ENCODE measurements around the gene AK5. TPM values are rescaled to one million over a fixed set of nuclear protein-coding genes. Genes with fewer than 3 reads are reported as not detected.

Gene AK5
- total RNA-seq, 1 experiment from 2014 or later = 3.0 TPM

DNA sequence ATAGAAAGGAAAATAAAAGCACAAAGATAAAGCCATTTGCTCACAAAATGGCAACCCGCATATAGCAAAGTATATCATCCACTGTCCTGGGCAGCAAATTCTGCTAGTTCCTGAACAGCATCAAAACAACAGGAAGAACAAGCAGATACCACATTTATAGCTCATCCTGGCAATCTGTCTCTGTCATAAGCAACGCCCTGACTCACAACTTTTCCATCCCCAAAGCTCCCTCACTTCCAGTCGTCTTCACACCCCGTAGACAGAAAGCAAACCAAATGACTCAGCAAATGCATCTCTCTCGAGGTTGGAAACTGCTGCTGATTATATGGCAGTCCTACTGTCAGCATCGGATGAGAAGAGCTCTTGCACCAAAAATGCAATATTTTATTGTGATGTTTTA lies 65.8 kb downstream of the AK5 start:
- DNase-seq (ENCODE audit: low read depth, low spot score) (peak; percentile 68), ATAC-seq (peak; percentile 65; the same call in 1 of the 2 replicates)
- ChIA-PET POLR2A (no interaction called here), CTCF (no interaction called here)
- Histone ChIP-seq H3K27ac (ENCODE audit: low read length) (no peak overlapping the region), H3K27me3 (ENCODE audit: control insufficient read depth, insufficient read depth, low read length) (no peaks in the 10 kb centered on the region), H3K9me3 (ENCODE audit: control insufficient read depth, insufficient read depth, low read depth, low read length) (no peaks in the 10 kb centered on the region), H3K4me1 (ENCODE audit: control insufficient read depth, insufficient read depth, low read length) (no peaks in the 10 kb centered on the region), H3K4me3 (ENCODE audit: low read depth in 2 of 2, low read length in 2 of 2) (0 out of 4 replicates have a peak overlapping the region, but pooled peaks of 1 of the 2 experiments have one; percentile 4), H3K36me3 (ENCODE audit: control insufficient read depth, insufficient read depth, low read length) (no peaks in the 10 kb centered on the region)
- BruUV-seq (replicated peaks) = no TSS peak
- TF ChIP-seq SIN3A (IDR thresholded peaks at IDR 0.05; ENCODE audit: borderline replicate concordance, insufficient read depth, low read depth, low read length) = no peak
- TF ChIP-seq, protein P1, sequence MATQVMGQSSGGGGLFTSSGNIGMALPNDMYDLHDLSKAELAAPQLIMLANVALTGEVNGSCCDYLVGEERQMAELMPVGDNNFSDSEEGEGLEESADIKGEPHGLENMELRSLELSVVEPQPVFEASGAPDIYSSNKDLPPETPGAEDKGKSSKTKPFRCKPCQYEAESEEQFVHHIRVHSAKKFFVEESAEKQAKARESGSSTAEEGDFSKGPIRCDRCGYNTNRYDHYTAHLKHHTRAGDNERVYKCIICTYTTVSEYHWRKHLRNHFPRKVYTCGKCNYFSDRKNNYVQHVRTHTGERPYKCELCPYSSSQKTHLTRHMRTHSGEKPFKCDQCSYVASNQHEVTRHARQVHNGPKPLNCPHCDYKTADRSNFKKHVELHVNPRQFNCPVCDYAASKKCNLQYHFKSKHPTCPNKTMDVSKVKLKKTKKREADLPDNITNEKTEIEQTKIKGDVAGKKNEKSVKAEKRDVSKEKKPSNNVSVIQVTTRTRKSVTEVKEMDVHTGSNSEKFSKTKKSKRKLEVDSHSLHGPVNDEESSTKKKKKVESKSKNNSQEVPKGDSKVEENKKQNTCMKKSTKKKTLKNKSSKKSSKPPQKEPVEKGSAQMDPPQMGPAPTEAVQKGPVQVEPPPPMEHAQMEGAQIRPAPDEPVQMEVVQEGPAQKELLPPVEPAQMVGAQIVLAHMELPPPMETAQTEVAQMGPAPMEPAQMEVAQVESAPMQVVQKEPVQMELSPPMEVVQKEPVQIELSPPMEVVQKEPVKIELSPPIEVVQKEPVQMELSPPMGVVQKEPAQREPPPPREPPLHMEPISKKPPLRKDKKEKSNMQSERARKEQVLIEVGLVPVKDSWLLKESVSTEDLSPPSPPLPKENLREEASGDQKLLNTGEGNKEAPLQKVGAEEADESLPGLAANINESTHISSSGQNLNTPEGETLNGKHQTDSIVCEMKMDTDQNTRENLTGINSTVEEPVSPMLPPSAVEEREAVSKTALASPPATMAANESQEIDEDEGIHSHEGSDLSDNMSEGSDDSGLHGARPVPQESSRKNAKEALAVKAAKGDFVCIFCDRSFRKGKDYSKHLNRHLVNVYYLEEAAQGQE (IDR thresholded peaks at IDR 0.05; ENCODE audit: insufficient read depth in 1 of 2, low read depth in 2 of 2, low read length in 1 of 2) = no peak
- no peak for TF ChIP-seq TCF7L2 (IDR thresholded peaks at IDR 0.05; ENCODE audit: low read depth, low read length)
- no peak for TF ChIP-seq POLR2AphosphoS5 (IDR thresholded peaks at IDR 0.05; ENCODE audit: low read depth, low read length)
- no peak for TF ChIP-seq CTCF (IDR thresholded peaks at IDR 0.05)
- in situ Hi-C loops (cut with HindIII; ENCODE audit: low pct_unique_long_range_greater_than_20kb, low sequenced_read_pairs) (no loop called here), intact Hi-C loops (cut with micrococcal nuclease; ENCODE audit: unreplicated experiment) (no loop called here)

GRCh38 chr1:77348549-77348948 lies 66.7 kb downstream of the AK5 start:
- in situ Hi-C loops (cut with HindIII; ENCODE audit: low pct_unique_long_range_greater_than_20kb, low sequenced_read_pairs) (no loop called here), intact Hi-C loops (cut with micrococcal nuclease; ENCODE audit: unreplicated experiment) (no loop called here)
- ATAC-seq (no peak), DNase-seq (ENCODE audit: low read depth, low spot score) (no peak)
- TF ChIP-seq POLR2AphosphoS5 (IDR thresholded peaks at IDR 0.05; ENCODE audit: low read depth, low read length) (no peak), TCF7L2 (IDR thresholded peaks at IDR 0.05; ENCODE audit: low read depth, low read length) (no peak), CTCF (IDR thresholded peaks at IDR 0.05) (no peak), SIN3A (IDR thresholded peaks at IDR 0.05; ENCODE audit: borderline replicate concordance, insufficient read depth, low read depth, low read length) (no peak)
- TF ChIP-seq, protein P1 (IDR thresholded peaks at IDR 0.05; ENCODE audit: insufficient read depth in 1 of 2, low read depth in 2 of 2, low read length in 1 of 2) = no peak
- ChIA-PET POLR2A (no interaction called here), CTCF (no interaction called here)
- no peaks in the 10 kb centered on the region for H3K27me3 ChIP-seq (ENCODE audit: control insufficient read depth, insufficient read depth, low read length)
- H3K36me3 ChIP-seq (ENCODE audit: control insufficient read depth, insufficient read depth, low read length) = no peaks in the 10 kb centered on the region
- no peaks in the 10 kb centered on the region for H3K9me3 ChIP-seq (ENCODE audit: control insufficient read depth, insufficient read depth, low read depth, low read length)
- no peak overlapping the region for H3K4me3 ChIP-seq (ENCODE audit: low read depth in 2 of 2, low read length in 2 of 2)
- H3K4me1 ChIP-seq (ENCODE audit: control insufficient read depth, insufficient read depth, low read length) = no peaks in the 10 kb centered on the region
- no TSS peak for BruUV-seq (replicated peaks)
- H3K27ac ChIP-seq (ENCODE audit: low read length) = no peak overlapping the region
